Adrenal gland (tissue), 5 donors: ENCODE data around the gene PAX6.

Source experiments
- CTCF ChIP-seq, 6 experiments: fragments of 450-650 bp in 4 of 6; fragments of 200-600 bp in 2 of 6; sonication (generic) in 1 of 6; IDR thresholded peaks; 1 replicate in 5 of 6; 2 replicates in 1 of 6; pipeline versions ENCODE4 v1.5.1 to v1.8.0; 2016 to 2021; ENCODE audit warnings: antibody characterized with exemption in 6 of 6, mild to moderate bottlenecking in 2 of 6, moderate library complexity in 1 of 6
- POLR2A ChIP-seq, 2 donors: fragments of 450-650 bp; IDR thresholded peaks; one replicate each; pipeline ENCODE4 v1.6.1; 2017; ENCODE audit warnings: antibody characterized with exemption in 2 of 2, mild to moderate bottlenecking in 2 of 2, moderate library complexity in 1 of 2
- donor health status: DM: no; HTN: no; CAD: no.

DNA sequence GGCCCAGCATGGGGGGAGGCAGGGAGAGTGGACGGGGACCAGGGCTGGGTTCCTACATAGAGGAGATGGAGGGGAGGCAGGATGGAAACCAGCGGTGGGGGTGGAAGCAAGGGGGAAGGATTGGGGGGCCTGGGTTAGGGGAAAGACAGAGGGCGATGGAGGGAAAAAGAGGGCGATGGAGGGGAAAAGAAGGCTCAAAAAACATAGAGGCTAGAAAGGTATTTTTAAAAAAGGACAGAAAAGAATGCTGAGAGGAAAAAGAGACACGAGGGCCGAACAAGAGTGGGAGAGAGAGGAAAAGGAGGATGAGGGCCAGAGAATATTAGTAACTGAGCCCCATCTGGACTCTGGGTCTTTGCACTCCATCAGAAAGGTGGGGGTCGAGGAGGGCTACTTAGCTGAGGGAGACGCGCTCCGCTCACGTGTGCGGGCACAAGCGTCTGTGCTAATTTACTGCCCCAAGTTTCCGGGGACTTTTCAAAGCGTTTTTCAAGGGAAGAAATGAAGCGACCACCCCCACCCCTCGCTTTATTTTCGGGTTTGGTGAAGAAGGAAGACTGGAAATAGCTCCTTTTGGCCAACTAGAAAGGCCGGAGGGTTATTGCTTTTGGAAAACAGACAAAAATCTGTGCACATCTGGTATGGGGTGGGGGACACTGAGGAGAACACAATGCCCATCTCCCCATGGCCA is 14.5 kb downstream of the PAX6 start:
- TF ChIP-seq CTCF (IDR thresholded peaks at IDR 0.05) (no peak), POLR2A (IDR thresholded peaks at IDR 0.05) (no peak)
